GM06990 (cell line): Measurements from ENCODE around the gene GDF10.

ENCODE experiments used
- DNase-seq: peaks from one replicate; pipeline ENCODE4 v3.0.0-alpha.2; 2011; ENCODE audit not compliant: insufficient read length; ENCODE audit errors: extremely low read depth
- H3K27me3 ChIP-seq: replicated peaks from 2 replicates; pipeline ENCODE4 v1.6.0; 2011; ENCODE audit warnings: low read length; ENCODE audit not compliant: control insufficient read depth, insufficient read depth
- H3K36me3 ChIP-seq: 2 replicates; pipeline ENCODE4 v1.5.1; 2011; ENCODE audit warnings: low read length; ENCODE audit not compliant: control insufficient read depth, insufficient read depth
- H3K4me3 ChIP-seq: replicated peaks from 2 replicates; pipeline ENCODE4 v1.5.1; 2011; ENCODE audit warnings: low read depth, mild to moderate bottlenecking, control low read depth, low read length
- TF ChIP-seq, protein P1 (sequence below): IDR thresholded peaks from 2 replicates; pipeline ENCODE4 v1.5.1; 2011; ENCODE audit warnings: low read length, control low read depth, mild to moderate bottlenecking, inconsistent platforms; ENCODE audit not compliant: insufficient read depth, poor library complexity, severe bottlenecking

Gene GDF10

DNA sequence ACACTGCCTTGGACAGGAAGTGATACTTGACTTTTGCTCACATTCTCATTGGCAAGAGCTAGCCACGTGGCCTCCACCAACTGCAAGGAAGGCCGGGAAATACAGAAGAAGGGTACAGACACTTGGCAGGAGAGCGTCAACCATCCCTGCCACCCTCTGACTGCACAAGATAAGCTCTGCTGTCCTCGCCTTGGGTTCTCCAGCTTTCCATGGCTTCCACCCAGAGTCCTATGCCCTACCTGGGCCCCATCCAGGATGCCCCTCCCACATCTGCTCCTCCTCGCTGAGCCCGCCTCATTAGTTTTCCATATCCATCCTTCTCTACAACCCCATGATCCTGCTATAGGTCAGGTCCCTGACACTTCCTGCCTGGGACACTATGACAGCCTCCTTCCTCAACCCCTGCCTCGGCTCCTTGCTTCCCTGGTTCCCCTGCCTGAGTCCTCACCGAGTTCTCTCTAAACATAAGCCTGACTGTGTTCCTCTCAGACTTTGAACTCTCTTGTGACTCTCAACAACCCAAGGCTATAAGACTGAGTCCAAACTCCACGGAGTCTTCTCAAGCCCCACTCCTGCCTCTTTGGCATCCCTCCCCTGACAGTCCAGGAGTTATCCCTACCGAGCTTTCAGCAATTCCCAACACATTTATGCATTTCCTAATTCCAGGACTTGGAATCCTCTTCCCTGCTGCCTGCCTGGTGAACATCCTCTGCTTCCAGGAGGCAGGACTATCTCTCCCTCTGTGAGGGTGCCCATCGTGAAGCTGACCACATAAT is 23.2 kb upstream of the GDF10 start:
- H3K36me3 ChIP-seq, result no peaks in the 10 kb centered on the region
- no peak for DNase-seq
- H3K27me3 ChIP-seq, result no peaks in the 10 kb centered on the region; the same call in 1 of the 2 replicates
- H3K4me3 ChIP-seq, result no peak overlapping the region
- TF ChIP-seq, protein P1, sequence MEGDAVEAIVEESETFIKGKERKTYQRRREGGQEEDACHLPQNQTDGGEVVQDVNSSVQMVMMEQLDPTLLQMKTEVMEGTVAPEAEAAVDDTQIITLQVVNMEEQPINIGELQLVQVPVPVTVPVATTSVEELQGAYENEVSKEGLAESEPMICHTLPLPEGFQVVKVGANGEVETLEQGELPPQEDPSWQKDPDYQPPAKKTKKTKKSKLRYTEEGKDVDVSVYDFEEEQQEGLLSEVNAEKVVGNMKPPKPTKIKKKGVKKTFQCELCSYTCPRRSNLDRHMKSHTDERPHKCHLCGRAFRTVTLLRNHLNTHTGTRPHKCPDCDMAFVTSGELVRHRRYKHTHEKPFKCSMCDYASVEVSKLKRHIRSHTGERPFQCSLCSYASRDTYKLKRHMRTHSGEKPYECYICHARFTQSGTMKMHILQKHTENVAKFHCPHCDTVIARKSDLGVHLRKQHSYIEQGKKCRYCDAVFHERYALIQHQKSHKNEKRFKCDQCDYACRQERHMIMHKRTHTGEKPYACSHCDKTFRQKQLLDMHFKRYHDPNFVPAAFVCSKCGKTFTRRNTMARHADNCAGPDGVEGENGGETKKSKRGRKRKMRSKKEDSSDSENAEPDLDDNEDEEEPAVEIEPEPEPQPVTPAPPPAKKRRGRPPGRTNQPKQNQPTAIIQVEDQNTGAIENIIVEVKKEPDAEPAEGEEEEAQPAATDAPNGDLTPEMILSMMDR, result no peak

DNA sequence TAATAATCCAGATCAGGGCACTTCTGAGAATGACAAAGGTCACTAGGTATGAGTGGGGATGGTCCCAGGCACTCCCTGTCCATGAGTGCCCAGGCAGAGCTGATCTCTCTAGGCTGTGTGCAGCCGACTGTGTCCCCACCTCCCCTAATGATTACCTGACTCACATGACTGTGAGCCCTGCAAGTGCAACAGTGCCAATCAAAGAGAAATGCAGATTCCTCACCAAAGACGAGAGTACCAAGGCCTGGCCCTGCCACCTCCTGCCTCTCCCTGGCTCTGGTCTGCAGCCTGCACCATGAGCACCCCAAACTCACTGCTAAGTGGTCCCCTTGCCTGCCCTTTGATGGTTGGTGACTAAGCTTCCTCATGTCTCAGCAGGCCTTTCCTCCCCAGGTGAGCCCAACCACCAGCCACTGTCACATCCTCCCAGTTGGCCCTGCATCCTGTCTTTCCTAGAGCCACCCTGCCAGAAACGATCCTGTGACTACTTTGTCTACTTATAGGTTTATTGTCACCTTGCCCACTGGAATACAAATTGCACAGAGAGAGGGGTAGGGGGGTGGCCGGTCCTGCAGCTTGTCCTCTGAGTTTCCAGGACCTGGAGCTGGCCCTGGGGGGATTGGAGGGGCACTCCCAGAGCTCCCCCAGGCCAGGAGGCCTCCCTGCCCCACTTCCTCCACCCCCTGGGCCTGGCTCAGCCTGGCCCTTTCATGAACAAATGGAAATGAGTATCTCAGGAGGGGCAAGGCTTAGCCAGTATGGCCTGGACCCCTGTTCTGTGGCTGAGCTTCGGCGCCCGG is 22.4 kb upstream of the GDF10 start:
- Histone ChIP-seq H3K27me3 (no peaks in the 10 kb centered on the region; the same call in 1 of the 2 replicates), H3K4me3 (no peak overlapping the region), H3K36me3 (no peaks in the 10 kb centered on the region)
- TF ChIP-seq, protein P1, result no peak
- no peak for DNase-seq

DNA sequence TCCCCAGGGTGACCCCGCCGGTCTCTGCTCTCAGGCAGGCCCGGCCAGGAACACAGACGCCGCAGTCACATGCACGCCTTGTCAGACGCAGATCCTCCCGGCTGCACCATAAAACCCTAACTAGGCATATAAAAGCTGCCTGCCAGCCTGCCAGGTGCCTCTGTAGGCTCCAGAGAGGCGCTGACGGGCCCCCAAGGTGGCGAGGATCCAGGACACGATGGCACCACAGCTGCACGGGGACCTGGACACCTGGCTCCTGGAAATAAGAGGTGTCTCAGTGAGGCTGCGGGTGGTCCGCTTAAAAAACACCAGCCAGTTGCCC is 21.9 kb upstream of the GDF10 start:
- TF ChIP-seq, protein P1, result no peak
- H3K36me3 ChIP-seq, result no peaks in the 10 kb centered on the region
- no peak overlapping the region for H3K4me3 ChIP-seq
- DNase-seq, result no peak
- no peaks in the 10 kb centered on the region; the same call in 1 of the 2 replicates for H3K27me3 ChIP-seq

- TF ChIP-seq, protein P1, result no peak
- H3K27me3 ChIP-seq, result no peaks in the 10 kb centered on the region; the same call in 1 of the 2 replicates
- no peak overlapping the region for H3K4me3 ChIP-seq
- no peaks in the 10 kb centered on the region for H3K36me3 ChIP-seq
- no peak for DNase-seq
These were observed 21.3 kb upstream of the GDF10 start for GRCh38 chr10:47278720-47279119.

- no peak for DNase-seq
These were observed 20.7 kb upstream of the GDF10 start for GRCh38 chr10:47279276-47279675.

More at GRCh38 chr10:47279276-47279675, 20.7 kb upstream of the GDF10 start:
- H3K27me3 ChIP-seq, result no peaks in the 10 kb centered on the region; the same call in 1 of the 2 replicates
- TF ChIP-seq, protein P1, result no peak
- no peaks in the 10 kb centered on the region for H3K36me3 ChIP-seq
- H3K4me3 ChIP-seq, result no peak overlapping the region
